H1 (cell line): ENCODE results near the gene GALK1. TPM values are rescaled to one million over a fixed set of nuclear protein-coding genes. Genes with fewer than 3 reads are reported as not detected.

Source experiments
- EGR1 ChIP-seq: IDR thresholded peaks from 2 replicates; pipeline ENCODE4 v1.6.1; 2011; ENCODE audit warnings: low read depth, low read length, borderline replicate concordance
- GABPA ChIP-seq: IDR thresholded peaks from 2 replicates; pipeline ENCODE4 v1.6.1; 2011; ENCODE audit warnings: mild to moderate bottlenecking, low read length, moderate library complexity, borderline replicate concordance; ENCODE audit not compliant: insufficient read depth
- KDM5A ChIP-seq: fragments of 200-600 bp; IDR thresholded peaks from 2 replicates; pipeline ENCODE4 v1.7.1; 2012; ENCODE audit warnings: mild to moderate bottlenecking, low read length, inconsistent platforms, mixed read lengths
- RAD21 ChIP-seq, 2 experiments: IDR thresholded peaks in 1 of 2; conservative IDR thresholded peaks in 1 of 2; 2 replicates each; pipeline ENCODE4 v1.6.1; 2011; ENCODE audit warnings: low read depth in 2 of 2, low read length in 2 of 2, improper control_type of control experiment in 1 of 2, inconsistent platforms in 1 of 2, mild to moderate bottlenecking in 1 of 2, moderate library complexity in 1 of 2
- RNF2 ChIP-seq: fragments of 200-900, 300-1000 bp; sonication (generic); IDR thresholded peaks from 2 replicates; pipeline ENCODE4 v1.7.1; 2016; ENCODE audit warnings: borderline replicate concordance, low read depth, mild to moderate bottlenecking, antibody characterized with exemption, low read length; ENCODE audit not compliant: poor library complexity, severe bottlenecking; ENCODE audit errors: missing control alignments
- SRF ChIP-seq: IDR thresholded peaks from 2 replicates; pipeline ENCODE4 v1.6.1; 2011; ENCODE audit warnings: mild to moderate bottlenecking, low read depth, low read length, moderate library complexity
- YY1 ChIP-seq: IDR thresholded peaks from 2 replicates; pipeline ENCODE4 v1.6.1; 2011; ENCODE audit warnings: low read depth, mild to moderate bottlenecking, low read length
- polyA plus RNA-seq, 7 experiments: library from polyadenylated mRNA; depleted of rRNA in 3 of 7; stranded (reverse) in 5 of 7; unstranded in 2 of 7; fragments of >200 nt in 5 of 7; fragments of 200-250 nt in 2 of 7; gene quantifications; 1 replicate in 5 of 7; 2 replicates in 1 of 7; 4 replicates in 1 of 7; pipeline versions ENCODE4 v1.2.1 to v1.2.3, GENCODE V29; 2011 to 2013; ENCODE audit warnings: missing spikeins in 2 of 7, mixed read lengths in 2 of 7
- total RNA-seq: library from RNA; stranded (reverse); fragmentation: NEBNext Ultra II Directional; extraction: Animal tissue kit (Norgen Biotek cat#: 25700); gene quantifications from 2 replicates; pipeline ENCODE4 v1.2.1, GENCODE V29; 2021

Gene GALK1
- total and polyA plus RNA-seq, 2 of the 8 experiments (the other 6 are each of a cell fraction or from before 2014, with no cell fraction given): 34.1 to 47.9 TPM

DNA sequence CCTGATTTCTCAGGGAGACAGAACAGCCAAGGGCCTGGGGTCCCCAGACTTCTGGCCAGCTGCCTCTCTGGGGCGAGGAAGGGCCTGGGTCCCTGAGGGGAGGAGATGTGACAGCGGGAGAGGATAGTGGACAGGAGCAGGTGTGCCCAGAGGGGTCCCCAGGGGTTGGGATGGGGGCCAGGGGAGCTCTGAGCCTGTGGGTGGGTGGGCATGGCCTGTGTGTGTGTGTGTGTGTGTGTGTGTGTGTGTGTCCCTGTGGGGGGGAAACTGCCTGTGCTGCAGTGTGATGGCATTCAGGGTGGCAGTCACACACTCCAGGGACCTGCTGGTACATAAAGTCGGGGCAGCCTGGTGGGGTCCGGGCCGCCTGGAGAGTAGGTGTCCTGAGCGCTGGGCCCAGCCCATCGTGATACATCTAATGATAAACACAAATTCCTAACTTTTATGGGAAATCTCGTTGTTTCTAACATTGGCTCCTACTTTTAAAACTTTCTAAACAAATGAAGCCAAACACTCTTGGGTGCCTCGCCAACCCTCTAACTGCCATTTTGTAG, 42.4 kb downstream of the GALK1 start (continued):
- no peak for TF ChIP-seq GABPA
- no peak for TF ChIP-seq SRF
- no peak for TF ChIP-seq YY1
- TF ChIP-seq RNF2: no peak
- TF ChIP-seq KDM5A: no peak
- no peak for TF ChIP-seq EGR1
- TF ChIP-seq RAD21 (IDR thresholded peaks at IDR 0.05 in 1 of 2, conservative IDR thresholded peaks at IDR 0.05 in 1 of 2; ENCODE audit: low read depth in 2 of 2, low read length in 2 of 2): no peak
